Renal cortical epithelial cell (primary cell): ENCODE results near the gene RNF146. TPM values are rescaled to one million over a fixed set of nuclear protein-coding genes. Genes with fewer than 3 reads are reported as not detected.
"Not testable (repeated sequence)": the region's sequence is repeated elsewhere in the genome, so short reads cannot be mapped to it uniquely, and the experiment has no call there.

Source experiments
- DNase-seq: peaks from one replicate; pipeline ENCODE4 v3.0.0-alpha.2; 2011; ENCODE audit warnings: low read depth
- total RNA-seq: library from RNA; depleted of rRNA; stranded (reverse); fragments of >200 nt; gene quantifications from 2 replicates; pipeline ENCODE4 v1.2.3, GENCODE V29; 2014

The RNF146 gene
- 36.8 and 59.7 TPM in 2 replicates for total RNA-seq

- peak; percentile 84 for DNase-seq
Measured at GRCh38 chr6:127266178-127266891, at the start of gene RNF146. Gene RNF146 (plus strand): TSS chr6:127266864. CDS start chr6:127280339, 13,475 bp downstream.

- no peak for DNase-seq
Measured at GRCh38 chr6:127219869-127220268, 46.8 kb upstream of the RNF146 start.

- no peak for DNase-seq
Measured at GRCh38 chr6:127221201-127221600, 45.5 kb upstream of the RNF146 start.

GRCh38 chr6:127222418-127222817 is 44.2 kb upstream of the RNF146 start:
- no peak for DNase-seq

- peak; percentile 26 for DNase-seq
Measured at GRCh38 chr6:127225497-127225896, 41.2 kb upstream of the RNF146 start.

GRCh38 chr6:127233819-127234218 is 32.8 kb upstream of the RNF146 start:
- DNase-seq = not testable (repeated sequence)

GRCh38 chr6:127243501-127243900 is 23.2 kb upstream of the RNF146 start:
- DNase-seq = no peak

GRCh38 chr6:127247114-127248096 is 19.3 kb upstream of the RNF146 start:
- no peak for DNase-seq

- DNase-seq = no peak
Measured at GRCh38 chr6:127249621-127250020, 17.0 kb upstream of the RNF146 start.

GRCh38 chr6:127255286-127255685 is 11.4 kb upstream of the RNF146 start:
- no peak for DNase-seq

GRCh38 chr6:127262896-127263295 is 3.8 kb upstream of the RNF146 start:
- DNase-seq = no peak

GRCh38 chr6:127263481-127263880 is 3.2 kb upstream of the RNF146 start:
- no peak for DNase-seq

- DNase-seq = no peak
Measured at GRCh38 chr6:127266892-127267645, 405 bp downstream of the RNF146 start.

- DNase-seq = peak; percentile 14
Measured at GRCh38 chr6:127267646-127268625, 1.3 kb downstream of the RNF146 start.

- no peak for DNase-seq
Measured at GRCh38 chr6:127272576-127272975, 5.9 kb downstream of the RNF146 start.

GRCh38 chr6:127273499-127273898 is 6.8 kb downstream of the RNF146 start:
- no peak for DNase-seq

- no peak for DNase-seq
Measured at GRCh38 chr6:127276331-127276730, 9.7 kb downstream of the RNF146 start.

GRCh38 chr6:127277878-127278843 is 11.5 kb downstream of the RNF146 start:
- no peak for DNase-seq

GRCh38 chr6:127279815-127280214 is 13.2 kb downstream of the RNF146 start:
- no peak for DNase-seq

GRCh38 chr6:127282184-127282583 is 15.5 kb downstream of the RNF146 start:
- DNase-seq = no peak
